SK-N-SH treated with all-trans-retinoic acid at 6 μM for 48 hours (cell line): ENCODE measurements around the gene DFFA.

ENCODE experiments used
- ATAC-seq: fragments of 200-7000 bp; cut with Tn5 transposase; 3 replicates; pipeline ENCODE4 v1.9.1; 2020; ENCODE audit warnings: mild to moderate bottlenecking, moderate library complexity
- ARNTL ChIP-seq: fragments of 450-650 bp; formaldehyde crosslinking; IDR thresholded peaks from 2 replicates; pipeline ENCODE4 v1.5.0; 2020; ENCODE audit warnings: low read depth, mild to moderate bottlenecking, moderate library complexity, borderline replicate concordance
- BACH2 ChIP-seq: fragments of 250-450 bp; sonication (Bioruptor Pico); IDR thresholded peaks from 2 replicates; pipeline ENCODE4 v1.9.0; 2021; ENCODE audit warnings: mild to moderate bottlenecking, borderline replicate concordance
- CSDC2 ChIP-seq: fragments of 250-450 bp; sonication (Bioruptor Pico); IDR thresholded peaks from 2 replicates; pipeline ENCODE4 v1.5.0; 2020; ENCODE audit warnings: mild to moderate bottlenecking, moderate library complexity
- ESRRG ChIP-seq: fragments of 250-450 bp; sonication (Bioruptor Pico); IDR thresholded peaks from 2 replicates; pipeline ENCODE4 v1.6.1; 2021; ENCODE audit warnings: mild to moderate bottlenecking
- GLIS3 ChIP-seq: fragments of 250-450 bp; sonication (Bioruptor Pico); IDR thresholded peaks from 2 replicates; pipeline ENCODE4 v1.5.0; 2020; ENCODE audit warnings: mild to moderate bottlenecking, moderate library complexity
- ISL1 ChIP-seq: fragments of 250-450 bp; sonication (Bioruptor Pico); IDR thresholded peaks from 2 replicates; pipeline ENCODE4 v2.1.2; 2022; ENCODE audit warnings: mild to moderate bottlenecking, moderate library complexity
- OSR1 ChIP-seq: fragments of 250-450 bp; sonication (Bioruptor Pico); IDR thresholded peaks from 2 replicates; pipeline ENCODE4 v1.8.0; 2022; ENCODE audit warnings: moderate library complexity, mild to moderate bottlenecking, inconsistent platforms
- PPARA ChIP-seq: fragments of 250-450 bp; sonication (Bioruptor Pico); IDR thresholded peaks from 2 replicates; pipeline ENCODE4 v1.5.0; 2020; ENCODE audit warnings: mild to moderate bottlenecking, borderline replicate concordance
- SNAI2 ChIP-seq: fragments of 250-450 bp; sonication (Bioruptor Pico); IDR thresholded peaks from 2 replicates; pipeline ENCODE4 v1.5.0; 2020; ENCODE audit warnings: mild to moderate bottlenecking, moderate library complexity
- TCF4 ChIP-seq: fragments of 250-450 bp; sonication (Bioruptor Pico); IDR thresholded peaks from 2 replicates; pipeline ENCODE4 v1.8.0; 2021; ENCODE audit warnings: mild to moderate bottlenecking, moderate library complexity, borderline replicate concordance
- TOX ChIP-seq: fragments of 250-450 bp; sonication (Bioruptor Pico); IDR thresholded peaks from 2 replicates; pipeline ENCODE4 v1.8.0; 2021; ENCODE audit warnings: mild to moderate bottlenecking, moderate library complexity, borderline replicate concordance
- ZFP3 ChIP-seq: fragments of 250-450 bp; sonication (Bioruptor Pico); IDR thresholded peaks from 2 replicates; pipeline ENCODE4 v1.5.0; 2020; ENCODE audit warnings: mild to moderate bottlenecking, moderate library complexity
- ZNF565 ChIP-seq: fragments of 450-650 bp; formaldehyde crosslinking; conservative IDR thresholded peaks from 2 replicates; pipeline ENCODE4 v1.5.0; 2020; ENCODE audit warnings: low read depth, mild to moderate bottlenecking, moderate library complexity
- ZNF8 ChIP-seq: fragments of 450-650 bp; formaldehyde crosslinking; IDR thresholded peaks from 2 replicates; pipeline ENCODE4 v1.5.0; 2020; ENCODE audit warnings: mild to moderate bottlenecking, moderate library complexity
- TF ChIP-seq, protein P1 (sequence below): fragments of 250-450 bp; sonication (Bioruptor Pico); IDR thresholded peaks from 2 replicates; pipeline ENCODE4 v1.8.0; 2021; ENCODE audit warnings: low read depth, mild to moderate bottlenecking, moderate library complexity, borderline replicate concordance
- TF ChIP-seq, protein P2 (sequence below): fragments of 250-450 bp; sonication (Bioruptor Pico); IDR thresholded peaks from 2 replicates; pipeline ENCODE4 v1.8.0; 2020; ENCODE audit warnings: mild to moderate bottlenecking, moderate library complexity, borderline replicate concordance
- TF ChIP-seq, protein P3 (sequence below): fragments of 250-450 bp; sonication (Bioruptor Pico); IDR thresholded peaks from 2 replicates; pipeline ENCODE4 v1.5.1; 2021; ENCODE audit warnings: mild to moderate bottlenecking, moderate library complexity
- TF ChIP-seq, protein P4 (sequence below): fragments of 250-450 bp; sonication (Bioruptor Pico); IDR thresholded peaks from 2 replicates; pipeline ENCODE4 v1.5.0; 2020; ENCODE audit warnings: mild to moderate bottlenecking, moderate library complexity
- TF ChIP-seq, protein P5 (sequence below): fragments of 250-450 bp; sonication (Bioruptor Pico); IDR thresholded peaks from 2 replicates; pipeline ENCODE4 v1.5.1; 2020; ENCODE audit warnings: low read depth, mild to moderate bottlenecking, moderate library complexity

The DFFA gene

DNA sequence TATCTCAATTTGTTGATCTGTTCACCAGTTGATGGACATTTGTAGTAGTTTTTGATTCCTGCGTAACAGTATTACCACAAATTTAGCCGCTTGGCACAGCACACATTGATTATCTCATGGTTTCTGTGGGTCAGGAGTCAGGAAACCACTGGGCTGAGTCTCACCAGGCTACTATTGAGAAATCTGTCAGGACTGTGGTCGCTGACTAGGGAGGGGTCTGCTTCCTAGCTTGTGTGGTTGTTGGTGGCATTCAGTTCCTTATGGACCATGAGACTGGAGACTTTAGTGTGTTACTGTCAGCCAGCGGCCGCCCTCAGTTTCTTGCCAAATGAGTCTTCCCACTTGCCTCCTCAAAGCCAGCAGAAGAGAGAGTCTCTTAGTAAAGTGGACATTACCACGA, 12.2 kb upstream of the DFFA start (continued):
- TF ChIP-seq, protein P1, sequence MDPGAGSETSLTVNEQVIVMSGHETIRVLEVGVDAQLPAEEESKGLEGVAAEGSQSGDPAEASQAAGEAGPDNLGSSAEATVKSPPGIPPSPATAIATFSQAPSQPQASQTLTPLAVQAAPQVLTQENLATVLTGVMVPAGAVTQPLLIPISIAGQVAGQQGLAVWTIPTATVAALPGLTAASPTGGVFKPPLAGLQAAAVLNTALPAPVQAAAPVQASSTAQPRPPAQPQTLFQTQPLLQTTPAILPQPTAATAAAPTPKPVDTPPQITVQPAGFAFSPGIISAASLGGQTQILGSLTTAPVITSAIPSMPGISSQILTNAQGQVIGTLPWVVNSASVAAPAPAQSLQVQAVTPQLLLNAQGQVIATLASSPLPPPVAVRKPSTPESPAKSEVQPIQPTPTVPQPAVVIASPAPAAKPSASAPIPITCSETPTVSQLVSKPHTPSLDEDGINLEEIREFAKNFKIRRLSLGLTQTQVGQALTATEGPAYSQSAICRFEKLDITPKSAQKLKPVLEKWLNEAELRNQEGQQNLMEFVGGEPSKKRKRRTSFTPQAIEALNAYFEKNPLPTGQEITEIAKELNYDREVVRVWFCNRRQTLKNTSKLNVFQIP: no peak
- TF ChIP-seq ESRRG (CRISPR knock-in tag): no peak
- no peak for TF ChIP-seq OSR1
- TF ChIP-seq TOX (CRISPR knock-in tag): no peak

DNA sequence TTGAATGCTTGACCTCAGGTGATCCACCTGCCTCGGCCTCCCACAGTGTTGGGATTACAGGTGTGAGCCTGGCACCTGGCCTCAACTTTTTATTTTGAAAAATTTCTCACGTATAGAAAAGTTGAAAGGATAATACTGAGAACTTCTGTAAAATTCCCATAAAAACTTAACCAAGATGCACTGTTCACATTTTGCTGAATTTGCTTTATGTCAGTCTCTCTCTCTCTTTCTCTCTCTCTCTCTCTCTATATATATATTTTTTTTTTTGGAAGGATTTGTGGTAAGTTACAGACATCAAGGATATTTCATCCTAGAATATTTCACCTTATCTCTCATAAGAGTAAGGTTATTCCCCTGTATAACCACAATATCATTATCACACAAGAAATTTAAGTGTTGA, 8.3 kb upstream of the DFFA start:
- ATAC-seq: no peak
- TF ChIP-seq OSR1: no peak
- TF ChIP-seq TOX (CRISPR knock-in tag): no peak
- TF ChIP-seq, protein P1: no peak
- no peak for TF ChIP-seq CSDC2
- no peak for TF ChIP-seq TCF4 (CRISPR knock-in tag)

DNA sequence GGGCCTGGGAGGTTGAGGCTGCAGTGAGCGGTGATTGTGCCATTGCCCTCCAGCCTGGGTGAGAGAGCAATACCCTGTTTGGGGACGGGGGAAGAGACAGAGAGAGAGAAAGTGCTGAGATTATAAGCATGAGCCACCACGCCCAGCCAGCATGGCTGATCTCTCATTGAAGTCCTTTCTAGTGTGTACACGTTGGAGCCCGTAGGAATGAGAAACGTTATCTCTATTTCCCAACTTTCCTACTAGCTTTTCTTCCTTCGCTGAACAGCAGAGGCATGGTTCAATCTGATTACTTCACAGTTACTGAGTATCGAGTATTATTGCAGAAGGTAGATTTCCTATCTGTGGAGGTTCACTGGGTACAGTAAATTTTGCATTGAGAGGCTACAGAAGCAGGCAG, 7.0 kb upstream of the DFFA start:
- TF ChIP-seq, protein P2, sequence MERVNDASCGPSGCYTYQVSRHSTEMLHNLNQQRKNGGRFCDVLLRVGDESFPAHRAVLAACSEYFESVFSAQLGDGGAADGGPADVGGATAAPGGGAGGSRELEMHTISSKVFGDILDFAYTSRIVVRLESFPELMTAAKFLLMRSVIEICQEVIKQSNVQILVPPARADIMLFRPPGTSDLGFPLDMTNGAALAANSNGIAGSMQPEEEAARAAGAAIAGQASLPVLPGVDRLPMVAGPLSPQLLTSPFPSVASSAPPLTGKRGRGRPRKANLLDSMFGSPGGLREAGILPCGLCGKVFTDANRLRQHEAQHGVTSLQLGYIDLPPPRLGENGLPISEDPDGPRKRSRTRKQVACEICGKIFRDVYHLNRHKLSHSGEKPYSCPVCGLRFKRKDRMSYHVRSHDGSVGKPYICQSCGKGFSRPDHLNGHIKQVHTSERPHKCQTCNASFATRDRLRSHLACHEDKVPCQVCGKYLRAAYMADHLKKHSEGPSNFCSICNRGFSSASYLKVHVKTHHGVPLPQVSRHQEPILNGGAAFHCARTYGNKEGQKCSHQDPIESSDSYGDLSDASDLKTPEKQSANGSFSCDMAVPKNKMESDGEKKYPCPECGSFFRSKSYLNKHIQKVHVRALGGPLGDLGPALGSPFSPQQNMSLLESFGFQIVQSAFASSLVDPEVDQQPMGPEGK (CRISPR knock-in tag): no peak
- TF ChIP-seq ZNF565 (no peak), TCF4 (CRISPR knock-in tag) (no peak), OSR1 (no peak), ESRRG (CRISPR knock-in tag) (no peak), ZFP3 (CRISPR knock-in tag) (no peak), PPARA (no peak), ARNTL (CRISPR knock-in tag) (no peak), ISL1 (no peak), ZNF8 (CRISPR knock-in tag) (no peak), CSDC2 (no peak), BACH2 (no peak)
- TF ChIP-seq, protein P3, sequence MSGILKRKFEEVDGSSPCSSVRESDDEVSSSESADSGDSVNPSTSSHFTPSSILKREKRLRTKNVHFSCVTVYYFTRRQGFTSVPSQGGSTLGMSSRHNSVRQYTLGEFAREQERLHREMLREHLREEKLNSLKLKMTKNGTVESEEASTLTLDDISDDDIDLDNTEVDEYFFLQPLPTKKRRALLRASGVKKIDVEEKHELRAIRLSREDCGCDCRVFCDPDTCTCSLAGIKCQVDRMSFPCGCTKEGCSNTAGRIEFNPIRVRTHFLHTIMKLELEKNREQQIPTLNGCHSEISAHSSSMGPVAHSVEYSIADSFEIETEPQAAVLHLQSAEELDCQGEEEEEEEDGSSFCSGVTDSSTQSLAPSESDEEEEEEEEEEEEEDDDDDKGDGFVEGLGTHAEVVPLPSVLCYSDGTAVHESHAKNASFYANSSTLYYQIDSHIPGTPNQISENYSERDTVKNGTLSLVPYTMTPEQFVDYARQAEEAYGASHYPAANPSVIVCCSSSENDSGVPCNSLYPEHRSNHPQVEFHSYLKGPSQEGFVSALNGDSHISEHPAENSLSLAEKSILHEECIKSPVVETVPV (CRISPR knock-in tag): no peak
- TF ChIP-seq, protein P4, sequence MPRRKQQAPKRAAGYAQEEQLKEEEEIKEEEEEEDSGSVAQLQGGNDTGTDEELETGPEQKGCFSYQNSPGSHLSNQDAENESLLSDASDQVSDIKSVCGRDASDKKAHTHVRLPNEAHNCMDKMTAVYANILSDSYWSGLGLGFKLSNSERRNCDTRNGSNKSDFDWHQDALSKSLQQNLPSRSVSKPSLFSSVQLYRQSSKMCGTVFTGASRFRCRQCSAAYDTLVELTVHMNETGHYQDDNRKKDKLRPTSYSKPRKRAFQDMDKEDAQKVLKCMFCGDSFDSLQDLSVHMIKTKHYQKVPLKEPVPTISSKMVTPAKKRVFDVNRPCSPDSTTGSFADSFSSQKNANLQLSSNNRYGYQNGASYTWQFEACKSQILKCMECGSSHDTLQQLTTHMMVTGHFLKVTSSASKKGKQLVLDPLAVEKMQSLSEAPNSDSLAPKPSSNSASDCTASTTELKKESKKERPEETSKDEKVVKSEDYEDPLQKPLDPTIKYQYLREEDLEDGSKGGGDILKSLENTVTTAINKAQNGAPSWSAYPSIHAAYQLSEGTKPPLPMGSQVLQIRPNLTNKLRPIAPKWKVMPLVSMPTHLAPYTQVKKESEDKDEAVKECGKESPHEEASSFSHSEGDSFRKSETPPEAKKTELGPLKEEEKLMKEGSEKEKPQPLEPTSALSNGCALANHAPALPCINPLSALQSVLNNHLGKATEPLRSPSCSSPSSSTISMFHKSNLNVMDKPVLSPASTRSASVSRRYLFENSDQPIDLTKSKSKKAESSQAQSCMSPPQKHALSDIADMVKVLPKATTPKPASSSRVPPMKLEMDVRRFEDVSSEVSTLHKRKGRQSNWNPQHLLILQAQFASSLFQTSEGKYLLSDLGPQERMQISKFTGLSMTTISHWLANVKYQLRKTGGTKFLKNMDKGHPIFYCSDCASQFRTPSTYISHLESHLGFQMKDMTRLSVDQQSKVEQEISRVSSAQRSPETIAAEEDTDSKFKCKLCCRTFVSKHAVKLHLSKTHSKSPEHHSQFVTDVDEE (CRISPR knock-in tag): no peak
- ATAC-seq: no peak

DNA sequence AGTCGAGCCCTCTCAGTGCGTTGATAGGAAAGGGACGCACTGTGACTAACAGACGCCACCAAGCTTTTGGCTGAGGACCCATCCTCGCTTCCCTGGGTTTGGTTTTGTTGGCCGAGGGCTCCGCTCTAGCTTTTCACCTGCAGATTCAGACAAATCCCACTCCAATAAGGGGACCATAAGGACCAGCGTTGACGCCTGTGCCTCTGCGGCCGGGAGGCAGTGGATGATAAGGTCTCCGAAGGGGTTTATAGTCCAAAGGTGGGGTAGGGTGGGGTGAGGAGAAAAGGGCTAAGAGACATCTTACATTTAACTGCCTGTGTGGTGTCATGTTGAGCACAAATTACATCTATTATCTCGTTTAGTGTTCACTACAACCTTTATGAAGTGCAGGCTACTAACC, 3.2 kb upstream of the DFFA start:
- no peak for TF ChIP-seq SNAI2 (CRISPR knock-in tag)
- TF ChIP-seq, protein P4 (CRISPR knock-in tag): no peak
- TF ChIP-seq OSR1: no peak
- TF ChIP-seq, protein P5, sequence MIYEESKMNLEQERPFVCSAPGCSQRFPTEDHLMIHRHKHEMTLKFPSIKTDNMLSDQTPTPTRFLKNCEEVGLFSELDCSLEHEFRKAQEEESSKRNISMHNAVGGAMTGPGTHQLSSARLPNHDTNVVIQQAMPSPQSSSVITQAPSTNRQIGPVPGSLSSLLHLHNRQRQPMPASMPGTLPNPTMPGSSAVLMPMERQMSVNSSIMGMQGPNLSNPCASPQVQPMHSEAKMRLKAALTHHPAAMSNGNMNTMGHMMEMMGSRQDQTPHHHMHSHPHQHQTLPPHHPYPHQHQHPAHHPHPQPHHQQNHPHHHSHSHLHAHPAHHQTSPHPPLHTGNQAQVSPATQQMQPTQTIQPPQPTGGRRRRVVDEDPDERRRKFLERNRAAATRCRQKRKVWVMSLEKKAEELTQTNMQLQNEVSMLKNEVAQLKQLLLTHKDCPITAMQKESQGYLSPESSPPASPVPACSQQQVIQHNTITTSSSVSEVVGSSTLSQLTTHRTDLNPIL: no peak
- TF ChIP-seq GLIS3 (CRISPR knock-in tag): no peak
- TF ChIP-seq PPARA: no peak
- TF ChIP-seq ZNF565: no peak
- TF ChIP-seq, protein P1: no peak
- no peak for ATAC-seq
